GM12872 (cell line): Measurements from ENCODE around the gene PTPRN2.

Experiments used
- TF ChIP-seq, protein P1 (sequence below): IDR thresholded peaks from 3 replicates; pipeline ENCODE4 v1.5.1; 2011; ENCODE audit warnings: low read depth, mild to moderate bottlenecking, low read length, moderate library complexity; ENCODE audit not compliant: insufficient read depth

The PTPRN2 gene

GRCh38 chr7:158422887-158423560 lies 164.6 kb downstream of the PTPRN2 start:
- TF ChIP-seq, protein P1, sequence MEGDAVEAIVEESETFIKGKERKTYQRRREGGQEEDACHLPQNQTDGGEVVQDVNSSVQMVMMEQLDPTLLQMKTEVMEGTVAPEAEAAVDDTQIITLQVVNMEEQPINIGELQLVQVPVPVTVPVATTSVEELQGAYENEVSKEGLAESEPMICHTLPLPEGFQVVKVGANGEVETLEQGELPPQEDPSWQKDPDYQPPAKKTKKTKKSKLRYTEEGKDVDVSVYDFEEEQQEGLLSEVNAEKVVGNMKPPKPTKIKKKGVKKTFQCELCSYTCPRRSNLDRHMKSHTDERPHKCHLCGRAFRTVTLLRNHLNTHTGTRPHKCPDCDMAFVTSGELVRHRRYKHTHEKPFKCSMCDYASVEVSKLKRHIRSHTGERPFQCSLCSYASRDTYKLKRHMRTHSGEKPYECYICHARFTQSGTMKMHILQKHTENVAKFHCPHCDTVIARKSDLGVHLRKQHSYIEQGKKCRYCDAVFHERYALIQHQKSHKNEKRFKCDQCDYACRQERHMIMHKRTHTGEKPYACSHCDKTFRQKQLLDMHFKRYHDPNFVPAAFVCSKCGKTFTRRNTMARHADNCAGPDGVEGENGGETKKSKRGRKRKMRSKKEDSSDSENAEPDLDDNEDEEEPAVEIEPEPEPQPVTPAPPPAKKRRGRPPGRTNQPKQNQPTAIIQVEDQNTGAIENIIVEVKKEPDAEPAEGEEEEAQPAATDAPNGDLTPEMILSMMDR, result no peak

DNA sequence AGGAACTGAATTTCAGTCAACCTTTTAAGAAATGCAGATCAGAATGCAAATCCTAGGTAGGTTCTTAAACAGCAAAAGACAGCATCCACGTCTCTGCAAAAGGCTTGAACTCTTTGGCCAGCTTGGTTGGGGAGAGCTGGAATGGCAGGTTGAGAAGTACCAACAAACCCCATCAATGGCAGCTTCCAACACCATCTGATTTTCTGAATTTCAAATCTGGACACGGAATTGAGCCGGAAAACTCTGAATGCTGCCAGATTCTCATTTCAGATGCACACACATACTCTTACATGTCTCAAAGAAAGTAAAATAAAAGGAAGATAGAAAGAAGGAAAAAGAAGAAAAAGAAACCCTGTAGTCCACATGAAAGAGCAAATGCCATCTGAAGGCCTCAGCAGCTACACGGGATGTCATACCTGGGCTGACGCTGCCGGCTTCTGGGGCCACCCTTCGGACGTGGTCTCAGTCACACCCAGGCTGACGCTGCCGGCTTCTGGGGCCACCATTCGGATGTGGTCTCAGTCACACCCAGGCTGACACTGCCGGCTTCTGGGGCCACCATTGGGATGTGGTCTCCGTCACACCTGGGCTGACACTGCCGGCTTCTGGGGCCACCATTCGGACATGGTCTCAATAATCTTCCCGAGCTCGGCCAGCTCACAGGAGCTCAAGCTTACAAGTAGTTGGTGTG lies 165.3 kb downstream of the PTPRN2 start:
- TF ChIP-seq, protein P1, result no peak

- TF ChIP-seq, protein P1, result no peak
Measured at GRCh38 chr7:158421361-158421760, 166.3 kb downstream of the PTPRN2 start.

DNA sequence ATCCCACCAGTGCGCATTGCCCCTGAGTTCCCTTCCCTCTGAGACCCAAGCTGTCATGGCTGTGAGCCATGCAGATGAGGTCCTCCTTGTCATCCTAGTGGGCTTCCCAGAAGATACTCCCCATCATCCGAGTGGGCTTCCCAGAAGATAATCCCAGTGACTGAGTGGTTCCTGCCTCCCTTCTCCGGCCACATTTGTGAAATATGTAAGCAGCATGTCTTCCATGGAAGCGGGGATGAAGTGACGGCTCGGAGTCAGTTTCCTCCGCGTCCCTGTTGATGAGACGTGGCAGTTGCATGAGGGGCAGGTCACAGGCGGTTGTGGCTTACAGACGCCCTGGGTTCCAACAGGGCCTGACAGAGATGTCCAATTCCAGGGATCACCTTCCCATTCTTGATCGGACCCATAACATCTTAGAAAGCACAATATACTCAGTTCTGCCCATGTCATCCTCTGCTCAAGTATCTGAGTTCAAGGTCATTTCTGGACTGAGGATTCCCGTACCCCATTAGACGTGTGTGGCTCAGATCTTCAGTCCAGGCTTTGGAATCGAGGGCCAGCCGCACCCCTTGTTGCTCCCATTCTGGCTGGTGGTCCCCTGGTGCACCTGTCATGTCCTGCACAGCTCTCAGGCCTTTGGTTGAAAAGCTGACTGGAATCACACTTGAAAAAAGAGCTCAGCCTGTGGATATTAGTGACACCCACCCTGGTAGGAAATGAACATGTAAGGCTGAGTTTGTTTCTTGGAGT lies 166.9 kb downstream of the PTPRN2 start:
- TF ChIP-seq, protein P1, result no peak

GRCh38 chr7:158419238-158419785 lies 168.3 kb downstream of the PTPRN2 start:
- TF ChIP-seq, protein P1, result no peak

DNA sequence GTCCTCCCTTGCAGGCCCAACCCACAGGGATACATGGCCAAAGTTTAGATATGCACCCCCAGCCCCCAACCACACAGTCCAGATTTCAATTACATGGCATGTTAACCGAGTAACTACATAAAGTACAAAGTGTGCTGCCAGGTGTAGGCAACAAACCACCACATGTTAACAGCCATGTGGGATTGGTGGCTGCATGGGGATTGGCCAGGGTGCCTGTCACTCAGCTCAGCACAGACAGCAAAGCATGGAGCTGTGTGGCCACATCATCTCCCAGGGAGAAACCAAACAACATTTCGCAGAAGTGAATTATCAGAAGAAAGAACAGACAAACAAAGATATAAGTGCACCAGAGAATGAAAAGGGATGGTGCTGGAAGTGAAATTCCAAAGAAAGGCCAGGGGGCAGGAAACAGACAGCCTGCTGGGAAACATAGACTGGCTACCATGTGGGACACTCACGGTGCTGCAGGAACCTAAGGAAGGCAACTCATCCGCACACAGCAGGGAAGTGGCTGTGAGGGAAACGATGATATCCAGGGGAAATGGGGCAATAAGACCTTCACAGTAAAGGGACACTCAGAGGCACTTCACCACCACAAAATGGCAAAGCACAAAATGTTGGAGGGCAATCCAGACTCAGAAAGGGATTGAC lies 171.2 kb downstream of the PTPRN2 start:
- TF ChIP-seq, protein P1, result no peak
